HepG2 (cell line): ENCODE measurements around the gene NEGR1. TPM values are rescaled to one million over a fixed set of nuclear protein-coding genes. Genes with fewer than 3 reads are reported as not detected.

Experiments used
- ATAC-seq: fragments of 200-7000 bp; cut with Tn5 transposase; 3 replicates; pipeline ENCODE4 v1.9.1; 2020; ENCODE audit warnings: mild to moderate bottlenecking, moderate library complexity
- BruUV-seq: library from RNA; stranded (reverse); fragments of 400-500 nt; replicated peaks from 2 replicates; lab custom pipeline; 2021; lab: Mats Ljungman, UMichigan
- CTCF ChIA-PET: fragments of 300-600 bp; formaldehyde crosslinking; extraction: SDS; loops from one replicate; lab custom pipeline; 2021; ENCODE audit warnings: low total read pairs, inconsistent platforms, low intra/inter-chr PET ratio; lab: Yijun Ruan, JAX
- POLR2A ChIA-PET: fragments of 350-600 bp; sonication (Branson Sonifier 250); formaldehyde crosslinking; loops from one replicate; lab custom pipeline; 2020; ENCODE audit warnings: antibody characterized with exemption, inconsistent platforms; lab: Yijun Ruan, JAX
- DNase-seq: peaks from one replicate; pipeline ENCODE4 v3.0.0-alpha.2; 2015; ENCODE audit warnings: low spot score
- FAIRE-seq: peaks from 3 replicates; lab custom pipeline; 2011; peaks lifted over from hg19 to GRCh38; lab: Jason Lieb, UNC
- H2AFZ ChIP-seq: one replicate; pipeline ENCODE4 v1.6.1; 2011; ENCODE audit warnings: low read length, inconsistent platforms
- H3K27ac ChIP-seq: fragments of 300-600 bp; 3 replicates; pipeline ENCODE4 v1.8.0; 2011; ENCODE audit warnings: mixed run types, mild to moderate bottlenecking, mixed read lengths, low read length, inconsistent platforms; ENCODE audit not compliant: insufficient read depth; ENCODE audit errors: extremely low read length
- H3K27me3 ChIP-seq, 2 experiments: fragments of 200-600 bp in 1 of 2; 2 replicates in 1 of 2; 3 replicates in 1 of 2; pipeline versions ENCODE4 v1.6.0 to v1.8.0; 2011; ENCODE audit warnings: low read length in 2 of 2, mild to moderate bottlenecking in 2 of 2, moderate library complexity in 2 of 2, inconsistent platforms in 1 of 2; ENCODE audit not compliant: insufficient read depth in 2 of 2, control insufficient read depth in 1 of 2
- H3K36me3 ChIP-seq, 2 experiments: fragments of 200-600 bp in 1 of 2; replicated peaks in 1 of 2; 2 replicates in 1 of 2; 3 replicates in 1 of 2; pipeline versions ENCODE4 v1.5.1 to v1.8.0; 2011; ENCODE audit warnings: low read length in 2 of 2, inconsistent platforms in 1 of 2; ENCODE audit not compliant: insufficient read depth in 2 of 2, control insufficient read depth in 1 of 2
- H3K4me1 ChIP-seq: 2 replicates; pipeline ENCODE4 v1.5.1; 2012; ENCODE audit warnings: low read length, inconsistent platforms; ENCODE audit not compliant: insufficient read depth
- H3K4me2 ChIP-seq: 2 replicates; pipeline ENCODE4 v1.6.0; 2011; ENCODE audit warnings: low read depth, low read length, inconsistent platforms
- H3K4me3 ChIP-seq, 3 experiments: fragments of 200-600 bp in 1 of 3; sonication (generic), shearing (Covaris generic) in 1 of 3; replicated peaks in 1 of 3; 2 replicates each; pipeline ENCODE4 v1.5.1; 2011 to 2016; ENCODE audit warnings: low read length in 3 of 3, inconsistent platforms in 2 of 3, low read depth in 2 of 3, mild to moderate bottlenecking in 2 of 3, control low read depth in 1 of 3, mixed read lengths in 1 of 3; ENCODE audit not compliant: insufficient read depth in 1 of 3
- H3K79me2 ChIP-seq: one replicate; pipeline ENCODE4 v1.6.1; 2011; ENCODE audit warnings: low read length, inconsistent platforms; ENCODE audit not compliant: insufficient read depth
- H3K9ac ChIP-seq: 2 replicates; pipeline ENCODE4 v1.6.0; 2011; ENCODE audit warnings: mild to moderate bottlenecking, low read depth, low read length, inconsistent platforms; ENCODE audit not compliant: insufficient read depth
- H3K9me3 ChIP-seq: 2 replicates; pipeline ENCODE4 v1.5.1; 2012; ENCODE audit warnings: mild to moderate bottlenecking, low read length
- H4K20me1 ChIP-seq: 2 replicates; pipeline ENCODE4 v1.6.0; 2011; ENCODE audit warnings: inconsistent platforms, mild to moderate bottlenecking, low read length, moderate library complexity; ENCODE audit not compliant: insufficient read depth
- CSRNP1 ChIP-seq: sonication (generic); formaldehyde crosslinking; IDR thresholded peaks from 2 replicates; pipeline ENCODE4 v1.8.1; 2023; ENCODE audit warnings: mild to moderate bottlenecking, missing genetic modification reagents
- HNRNPK ChIP-seq: fragments of 200-400 bp; formaldehyde crosslinking; IDR thresholded peaks from 2 replicates; pipeline ENCODE4 v1.6.1; 2018; ENCODE audit warnings: low read length, low read depth, moderate library complexity, mild to moderate bottlenecking; ENCODE audit not compliant: poor library complexity, severe bottlenecking
- HOXA7 ChIP-seq: sonication (generic); formaldehyde crosslinking; IDR thresholded peaks from 2 replicates; pipeline ENCODE4 v1.8.1; 2022; ENCODE audit warnings: mild to moderate bottlenecking, missing genetic modification reagents, moderate library complexity
- MIXL1 ChIP-seq: IDR thresholded peaks from 2 replicates; pipeline ENCODE4 v1.6.1; 2016
- MTA1 ChIP-seq: sonication (generic); formaldehyde crosslinking; IDR thresholded peaks from 2 replicates; pipeline ENCODE4 v1.4.0; 2020; ENCODE audit warnings: missing genetic modification reagents, mild to moderate bottlenecking, borderline replicate concordance
- PBX3 ChIP-seq: sonication (generic); formaldehyde crosslinking; IDR thresholded peaks from 2 replicates; pipeline ENCODE4 v1.8.1; 2023; ENCODE audit warnings: missing genetic modification reagents, inconsistent platforms, borderline replicate concordance
- ZNF549 ChIP-seq: sonication (generic); formaldehyde crosslinking; IDR thresholded peaks from 2 replicates; pipeline ENCODE4 v1.5.0; 2020; ENCODE audit warnings: missing genetic modification reagents
- WGBS: methylation state at CpG from one replicate; pipeline ENCODE4 v1.1.6; 2017; ENCODE audit warnings: low lambda C conversion rate; 5-methylcytosine and 5-hydroxymethylcytosine counted together
- in situ Hi-C: cut with HindIII; loops from 2 replicates; pipeline ENCODE4 v1.10.0; 2017; ENCODE audit warnings: low pct_unique_long_range_greater_than_20kb; ENCODE audit not compliant: extremely low pct_ligation_motif_present
- intact Hi-C: fragments of 100-400 bp; cut with micrococcal nuclease; formaldehyde crosslinking; loops from one replicate; pipeline ENCODE4 v1.10.0; 2022; ENCODE audit not compliant: unreplicated experiment
- polyA plus RNA-seq, 8 experiments: library from polyadenylated mRNA; depleted of rRNA in 3 of 8; stranded (reverse) in 7 of 8; unstranded in 1 of 8; fragments of >200 nt; fragmentation: Illumina TruSeq in 4 of 8; extraction: Trizol in 4 of 8; gene quantifications; 2 replicates each; pipeline versions ENCODE4 v1.2.1 to v1.2.3, GENCODE V29; 2011 to 2016; ENCODE audit warnings: low read depth in 4 of 8, missing spikeins in 1 of 8, mixed read lengths in 1 of 8; ENCODE audit not compliant: insufficient read depth in 1 of 8
- total RNA-seq, 5 experiments: library from RNA; depleted of rRNA; stranded (reverse); fragments of >200 nt; fragmentation: Illumina TruSeq; extraction: Trizol; gene quantifications; 2 replicates each; pipeline ENCODE4 v1.2.3, GENCODE V29; 2016; ENCODE audit warnings: low read depth in 1 of 5
- TF ChIP-seq, protein P1 (sequence below): IDR thresholded peaks from 2 replicates; pipeline ENCODE4 v1.6.1; 2016
- TF ChIP-seq, protein P2 (sequence below): sonication (generic); formaldehyde crosslinking; IDR thresholded peaks from 2 replicates; pipeline ENCODE4 v1.8.0; 2022; ENCODE audit warnings: missing genetic modification reagents, low read depth, mild to moderate bottlenecking, borderline replicate concordance

NEGR1 gene
- total and polyA plus RNA-seq, 2 of the 13 experiments (the other 11 are each of a cell fraction or from before 2014, with no cell fraction given) = not detected

GRCh38 chr1:71829346-71829745 lies 453.0 kb downstream of the NEGR1 start:
- TF ChIP-seq HOXA7 (CRISPR knock-in tag) (no peak), MTA1 (CRISPR knock-in tag) (no peak), ZNF549 (no peak), MIXL1 (no peak), HNRNPK (no peak), CSRNP1 (CRISPR knock-in tag) (no peak), PBX3 (no peak)
- TF ChIP-seq, protein P1, sequence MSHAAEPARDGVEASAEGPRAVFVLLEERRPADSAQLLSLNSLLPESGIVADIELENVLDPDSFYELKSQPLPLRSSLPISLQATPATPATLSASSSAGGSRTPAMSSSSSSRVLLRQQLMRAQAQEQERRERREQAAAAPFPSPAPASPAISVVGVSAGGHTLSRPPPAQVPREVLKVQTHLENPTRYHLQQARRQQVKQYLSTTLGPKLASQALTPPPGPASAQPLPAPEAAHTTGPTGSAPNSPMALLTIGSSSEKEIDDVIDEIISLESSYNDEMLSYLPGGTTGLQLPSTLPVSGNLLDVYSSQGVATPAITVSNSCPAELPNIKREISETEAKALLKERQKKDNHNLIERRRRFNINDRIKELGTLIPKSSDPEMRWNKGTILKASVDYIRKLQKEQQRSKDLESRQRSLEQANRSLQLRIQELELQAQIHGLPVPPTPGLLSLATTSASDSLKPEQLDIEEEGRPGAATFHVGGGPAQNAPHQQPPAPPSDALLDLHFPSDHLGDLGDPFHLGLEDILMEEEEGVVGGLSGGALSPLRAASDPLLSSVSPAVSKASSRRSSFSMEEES (CRISPR knock-in tag) = no peak
- TF ChIP-seq, protein P2, sequence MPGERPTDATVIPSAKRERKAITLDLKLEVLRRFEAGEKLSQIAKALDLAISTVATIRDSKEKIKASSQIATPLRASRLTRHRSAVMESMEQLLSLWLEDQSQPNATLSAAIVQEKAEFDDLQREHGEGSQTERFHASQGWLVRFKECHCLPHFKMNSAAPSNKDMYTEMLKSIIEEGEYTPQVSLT (CRISPR knock-in tag) = no peak
- Histone ChIP-seq H3K27me3 (no peaks in the 10 kb centered on the region), H3K36me3 (no peaks in the 10 kb centered on the region), H3K79me2 (no peaks in the 10 kb centered on the region), H3K4me3 (no peak overlapping the region), H2AFZ (no peak overlapping the region), H4K20me1 (no peaks in the 10 kb centered on the region), H3K4me1 (no peaks in the 10 kb centered on the region), H3K9me3 (peaks cover 3% of the 10 kb centered on the region), H3K27ac (no peak overlapping the region), H3K4me2 (no peak overlapping the region), H3K9ac (no peak overlapping the region)
- ChIA-PET POLR2A (no interaction called here), CTCF (no interaction called here)
- ATAC-seq (no peak), FAIRE-seq (no peak), DNase-seq (no peak)
- in situ Hi-C loops = no loop called here
- intact Hi-C loops = no loop called here
- WGBS = 15% methylated on average over 8 of the region's 8 CpGs
- no TSS peak for BruUV-seq
